ENCODE data around the gene SRGAP3.
A peak's percentile ranks its signal among the peaks of the same experiment; 100 is the strongest.

Gene SRGAP3

GRCh38 chr3:9202546-9202945 lies 46.9 kb downstream of the SRGAP3 start:
- no peak for DNase-seq (ENCODE audit: low read depth in 2 of 3, low spot score in 1 of 3)

- no peak for DNase-seq (ENCODE audit: low read depth in 2 of 3, low spot score in 1 of 3)
Observed at GRCh38 chr3:9201955-9202354, 47.5 kb downstream of the SRGAP3 start.

GRCh38 chr3:9201266-9201665 lies 48.2 kb downstream of the SRGAP3 start:
- DNase-seq (ENCODE audit: low read depth in 2 of 3, low spot score in 1 of 3): no peak

- DNase-seq (ENCODE audit: low read depth in 2 of 3, low spot score in 1 of 3): no peak
Observed at GRCh38 chr3:9199775-9200174, 49.7 kb downstream of the SRGAP3 start.

GRCh38 chr3:9198899-9199335 lies 50.5 kb downstream of the SRGAP3 start:
- DNase-seq (ENCODE audit: low read depth in 2 of 3, low spot score in 1 of 3): no peak

- DNase-seq (ENCODE audit: low read depth in 2 of 3, low spot score in 1 of 3): no peak
Observed at GRCh38 chr3:9198261-9198660, 51.2 kb downstream of the SRGAP3 start.

- DNase-seq (ENCODE audit: low read depth in 2 of 3, low spot score in 1 of 3): no peak
Observed at GRCh38 chr3:9196020-9196419, 53.4 kb downstream of the SRGAP3 start.

- DNase-seq (ENCODE audit: low read depth in 2 of 3, low spot score in 1 of 3): no peak
Observed at GRCh38 chr3:9195390-9195789, 54.1 kb downstream of the SRGAP3 start.

GRCh38 chr3:9194509-9195184 lies 54.8 kb downstream of the SRGAP3 start:
- DNase-seq (ENCODE audit: low read depth in 2 of 3, low spot score in 1 of 3): no peak

- DNase-seq (ENCODE audit: low read depth in 2 of 3, low spot score in 1 of 3): no peak
Observed at GRCh38 chr3:9193633-9194195, 55.7 kb downstream of the SRGAP3 start.

- no peak for DNase-seq (ENCODE audit: low read depth in 2 of 3, low spot score in 1 of 3)
Observed at GRCh38 chr3:9193211-9193610, 56.2 kb downstream of the SRGAP3 start.

- no peak for DNase-seq (ENCODE audit: low read depth in 2 of 3, low spot score in 1 of 3)
Observed at GRCh38 chr3:9192248-9193025, 57.0 kb downstream of the SRGAP3 start.

GRCh38 chr3:9190276-9190675 lies 59.2 kb downstream of the SRGAP3 start:
- DNase-seq (ENCODE audit: low read depth in 2 of 3, low spot score in 1 of 3): no peak

GRCh38 chr3:9188583-9188982 lies 60.9 kb downstream of the SRGAP3 start:
- no peak for DNase-seq (ENCODE audit: low read depth in 2 of 3, low spot score in 1 of 3)

GRCh38 chr3:9185701-9186100 lies 63.7 kb downstream of the SRGAP3 start:
- no peak for DNase-seq (ENCODE audit: low read depth in 2 of 3, low spot score in 1 of 3)

- no peak for DNase-seq (ENCODE audit: low read depth in 2 of 3, low spot score in 1 of 3)
Observed at GRCh38 chr3:9185046-9185445, 64.4 kb downstream of the SRGAP3 start.

- no peak for DNase-seq (ENCODE audit: low read depth in 2 of 3, low spot score in 1 of 3)
Observed at GRCh38 chr3:9184461-9184835, 65.0 kb downstream of the SRGAP3 start.

- no peak for DNase-seq (ENCODE audit: low read depth in 2 of 3, low spot score in 1 of 3)
Observed at GRCh38 chr3:9183811-9184460, 65.5 kb downstream of the SRGAP3 start.

- no peak for DNase-seq (ENCODE audit: low read depth in 2 of 3, low spot score in 1 of 3)
Observed at GRCh38 chr3:9183011-9183410, 66.4 kb downstream of the SRGAP3 start.

- peak in 1 of 3 donors; percentile 16 for DNase-seq (ENCODE audit: low read depth in 2 of 3, low spot score in 1 of 3)
Observed at GRCh38 chr3:9180764-9181117, 68.7 kb downstream of the SRGAP3 start.

- DNase-seq (ENCODE audit: low read depth in 2 of 3, low spot score in 1 of 3): no peak
Observed at GRCh38 chr3:9179826-9180763, 69.4 kb downstream of the SRGAP3 start.
